A549 (cell line): ENCODE measurements around the gene OPN1SW.

ENCODE experiments used
- CTCF ChIP-seq: fragments of >200 bp; sonication (Bioruptor Twin); formaldehyde crosslinking; IDR thresholded peaks from 3 replicates; pipeline ENCODE4 v1.5.1; 2016
- EP300 ChIP-seq, 2 experiments: fragments of >200 bp; sonication (Bioruptor Twin); formaldehyde crosslinking; IDR thresholded peaks; 2 replicates in 1 of 2; 3 replicates in 1 of 2; pipeline ENCODE4 v1.6.1; 2016 to 2017
- NFE2L2 ChIP-seq: fragments of 150-350 bp; conservative IDR thresholded peaks from 2 replicates; pipeline ENCODE4 v1.6.1; 2014; ENCODE audit warnings: low read length
- POLR2A ChIP-seq: IDR thresholded peaks from 2 replicates; pipeline ENCODE4 v1.6.1; 2012; ENCODE audit warnings: mild to moderate bottlenecking, low read length
- RNF2 ChIP-seq: fragments of 200-600 bp; sonication (generic); IDR thresholded peaks from 2 replicates; pipeline ENCODE4 v1.6.1; 2016; ENCODE audit warnings: low read depth, mild to moderate bottlenecking, antibody characterized with exemption, moderate library complexity, borderline replicate concordance
- SMC3 ChIP-seq: fragments of >200 bp; sonication (Bioruptor Twin); formaldehyde crosslinking; IDR thresholded peaks from 3 replicates; pipeline ENCODE4 v1.6.1; 2018; ENCODE audit warnings: inconsistent platforms
- SREBF2 ChIP-seq: fragments of 450-650 bp; IDR thresholded peaks from 2 replicates; pipeline ENCODE4 v1.6.1; 2014; ENCODE audit warnings: mild to moderate bottlenecking, moderate library complexity
- USF2 ChIP-seq: fragments of 450-650 bp; IDR thresholded peaks from 2 replicates; pipeline ENCODE4 v1.6.1; 2014; ENCODE audit warnings: antibody characterized with exemption
- TF ChIP-seq, protein P1 (sequence below): IDR thresholded peaks from 2 replicates; pipeline ENCODE4 v1.6.1; 2012

- no peak for TF ChIP-seq POLR2A
- no peak for TF ChIP-seq USF2
- TF ChIP-seq, protein P1, sequence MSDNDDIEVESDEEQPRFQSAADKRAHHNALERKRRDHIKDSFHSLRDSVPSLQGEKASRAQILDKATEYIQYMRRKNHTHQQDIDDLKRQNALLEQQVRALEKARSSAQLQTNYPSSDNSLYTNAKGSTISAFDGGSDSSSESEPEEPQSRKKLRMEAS: no peak
- TF ChIP-seq EP300 (IDR thresholded peaks at IDR 0.05): no peak
- TF ChIP-seq CTCF: no peak
- no peak for TF ChIP-seq SMC3
- no peak for TF ChIP-seq NFE2L2
- no peak for TF ChIP-seq RNF2
- no peak for TF ChIP-seq SREBF2
Observed at GRCh38 chr7:128755819-128756476, 19.6 kb downstream of the OPN1SW start.
